GM19452 (cell line): Measurements from ENCODE around the gene FMNL1.

Experiments used
- ATAC-seq: cut with Tn5 transposase; IDR thresholded peaks from one replicate; pipeline ENCODE4 v1.9.1; 2021; ENCODE audit not compliant: unreplicated experiment

The FMNL1 gene

GRCh38 chr17:45256114-45256966, 34.7 kb downstream of the FMNL1 start:
- no peak for ATAC-seq

GRCh38 chr17:45257115-45257514, 35.4 kb downstream of the FMNL1 start:
- no peak for ATAC-seq

- no peak for ATAC-seq
These were observed 37.3 kb downstream of the FMNL1 start for GRCh38 chr17:45258981-45259380.

- no peak for ATAC-seq
These were observed 38.6 kb downstream of the FMNL1 start for GRCh38 chr17:45260204-45260783.

- ATAC-seq = no peak
These were observed 40.2 kb downstream of the FMNL1 start, which contains the start of gene SPATA32 for GRCh38 chr17:45261577-45262515. Gene SPATA32, minus strand, starts transcription at chr17:45262094. Its CDS starts 78 bp downstream, at chr17:45262016.

GRCh38 chr17:45262516-45263476, 41.1 kb downstream of the FMNL1 start:
- no peak for ATAC-seq

- ATAC-seq = no peak
These were observed 41.8 kb downstream of the FMNL1 start for GRCh38 chr17:45263477-45263860.

GRCh38 chr17:45264430-45264829, 42.7 kb downstream of the FMNL1 start:
- ATAC-seq = no peak

GRCh38 chr17:45264988-45265387, 43.3 kb downstream of the FMNL1 start:
- ATAC-seq = no peak

- ATAC-seq = no peak
These were observed 44.1 kb downstream of the FMNL1 start for GRCh38 chr17:45265821-45266220.

- ATAC-seq = no peak
These were observed 44.8 kb downstream of the FMNL1 start for GRCh38 chr17:45266372-45266926.

GRCh38 chr17:45267436-45268055, 45.9 kb downstream of the FMNL1 start:
- ATAC-seq = no peak

- ATAC-seq = no peak
These were observed 48.2 kb downstream of the FMNL1 start for GRCh38 chr17:45269912-45270311.

- no peak for ATAC-seq
These were observed 49.2 kb downstream of the FMNL1 start for GRCh38 chr17:45270828-45271418.

GRCh38 chr17:45271603-45272002, 49.9 kb downstream of the FMNL1 start:
- ATAC-seq = no peak

- ATAC-seq = no peak
These were observed 51.9 kb downstream of the FMNL1 start for GRCh38 chr17:45273551-45273957.

- ATAC-seq = no peak
These were observed 52.3 kb downstream of the FMNL1 start for GRCh38 chr17:45274033-45274432.

GRCh38 chr17:45276031-45276430, 54.3 kb downstream of the FMNL1 start:
- ATAC-seq = no peak

- ATAC-seq = no peak
These were observed 55.6 kb downstream of the FMNL1 start for GRCh38 chr17:45277216-45277849.
